ENCODE results near the gene SLC39A5. TPM values are rescaled to one million over a fixed set of nuclear protein-coding genes. Genes with fewer than 3 reads are reported as not detected.
A peak's percentile ranks its signal among the peaks of the same experiment; 100 is the strongest.

The SLC39A5 gene
- total RNA-seq, 1 experiment from 2014 or later: not detected

GRCh38 chr12:56219840-56220239, 10.0 kb upstream of the SLC39A5 start:
- H2BK5ac ChIP-seq (ENCODE audit: insufficient read length, low read length): no peak overlapping the region
- no peak overlapping the region for H2AK5ac ChIP-seq (ENCODE audit: insufficient read length, low read length)
- H3K4me1 ChIP-seq (ENCODE audit: insufficient read depth, low read length): peaks cover 2% of the 10 kb centered on the region; the same call in 1 of the 2 replicates
- H3K4ac ChIP-seq (ENCODE audit: low read depth, low read length): no peak overlapping the region
- H4K5ac ChIP-seq (ENCODE audit: insufficient read length, low read depth, low read length): no peak overlapping the region
- H3K14ac ChIP-seq (ENCODE audit: insufficient read depth, low read length): no peak overlapping the region
- no peak overlapping the region for H3K27ac ChIP-seq (ENCODE audit: insufficient read length, low read depth, low read length)
- Mint-ChIP-seq H3K27ac (0 out of 7 replicates have a peak overlapping the region, but pooled peaks of 1 of the 3 experiments have one; percentile 66), H3K4me1 (peaks cover 24 to 31% of the 10 kb centered on the region in 2 experiments), H3K9me3 (no peaks in the 10 kb centered on the region; a peak in 1 of 5 replicates), H3K4me3 (peak overlapping the region; percentile 38 to 70; a peak in 4 of 5 replicates), H3K27me3 (ENCODE audit: low read depth) (no peaks in the 10 kb centered on the region; the same call in 1 of the 2 replicates), H3K36me3 (ENCODE audit: insufficient read depth in 1 of 3, low read depth in 3 of 3) (peaks cover 20 to 31% (median 27%) of the 10 kb centered on the region in 3 experiments)
- no peaks in the 10 kb centered on the region for H4K20me1 ChIP-seq (ENCODE audit: control insufficient read depth, insufficient read depth, insufficient read length)
- no peaks in the 10 kb centered on the region; the same call in 1 of the 2 replicates for H3K79me2 ChIP-seq (ENCODE audit: insufficient read depth, low read length)
- no peak overlapping the region for H4K91ac ChIP-seq (ENCODE audit: insufficient read length, low read depth, low read length)
- H3K4me2 ChIP-seq (ENCODE audit: insufficient read depth, insufficient read length, low read length): no peak overlapping the region
- no peak overlapping the region for H2BK12ac ChIP-seq (ENCODE audit: insufficient read length, low read depth, low read length)
- H2AFZ ChIP-seq (ENCODE audit: low read length): no peak overlapping the region
- H3K79me1 ChIP-seq (ENCODE audit: insufficient read depth, low read depth, low read length, poor library complexity, severe bottlenecking): no peaks in the 10 kb centered on the region
- H3K27me3 ChIP-seq (ENCODE audit: insufficient read depth, low read length): no peaks in the 10 kb centered on the region
- no peak overlapping the region for H2BK15ac ChIP-seq (ENCODE audit: low read depth, low read length)
- no peak for TF ChIP-seq CTCF (conservative IDR thresholded peaks at IDR 0.05)
- no peak overlapping the region for H2BK120ac ChIP-seq (ENCODE audit: low read depth, low read length, poor library complexity, severe bottlenecking)
- H3K9me3 ChIP-seq (ENCODE audit: control insufficient read depth, low read depth, low read length): no peaks in the 10 kb centered on the region
- no peak overlapping the region for H4K8ac ChIP-seq (replicated peaks; ENCODE audit: insufficient read length, low read depth, low read length)
- H3K9ac ChIP-seq (ENCODE audit: extremely low read depth, insufficient read length, low read length): no peak overlapping the region
- H3K23me2 ChIP-seq (ENCODE audit: insufficient read length, low read depth, low read length, poor library complexity, severe bottlenecking): peaks cover 24% of the 10 kb centered on the region
- H2BK20ac ChIP-seq (ENCODE audit: low read depth, low read length, poor library complexity, severe bottlenecking): no peak overlapping the region
- DNase-seq: no peak
- no peak overlapping the region for H3K18ac ChIP-seq (ENCODE audit: insufficient read length, low read depth, low read length)
- no peak overlapping the region for H3K23ac ChIP-seq (ENCODE audit: insufficient read length, low read depth, low read length)
- WGBS (ENCODE audit: extremely low coverage, insufficient read length, low lambda C conversion rate): no CpG with 5 or more reads among the region's 9 CpGs
- no peak overlapping the region for H3T11ph ChIP-seq (ENCODE audit: low read length)
- no peak overlapping the region for H3K56ac ChIP-seq (ENCODE audit: insufficient read length, low read depth, low read length)

All from H9 (cell line).